NCI-H187 (cell line): ENCODE results near the gene CORO2B.

Experiments
- DNase-seq, 2 experiments: peaks; one replicate each; lab custom pipeline; 2025; lab: John Stamatoyannopoulos, UW

The CORO2B gene

DNA sequence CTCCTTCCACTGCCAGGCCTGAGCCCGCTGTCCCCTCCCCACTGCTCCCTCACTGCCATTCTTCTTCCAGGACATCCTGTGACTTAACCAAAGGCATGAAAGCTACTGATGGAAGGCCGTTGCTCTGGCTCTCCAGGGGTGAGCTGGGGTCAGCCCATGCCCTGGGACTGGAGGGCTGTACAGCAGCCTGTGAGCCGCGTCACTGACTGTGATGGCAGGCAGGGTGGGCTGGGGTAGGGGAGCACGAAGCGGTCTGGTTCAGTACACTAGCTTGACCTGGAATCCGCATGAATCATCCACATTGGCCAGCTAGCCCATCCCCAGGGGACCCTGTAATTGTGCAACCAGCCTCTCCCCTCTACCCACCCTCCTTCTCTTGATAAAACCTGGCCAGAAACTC is 30.8 kb downstream of the CORO2B start:
- DNase-seq: no peak

DNA sequence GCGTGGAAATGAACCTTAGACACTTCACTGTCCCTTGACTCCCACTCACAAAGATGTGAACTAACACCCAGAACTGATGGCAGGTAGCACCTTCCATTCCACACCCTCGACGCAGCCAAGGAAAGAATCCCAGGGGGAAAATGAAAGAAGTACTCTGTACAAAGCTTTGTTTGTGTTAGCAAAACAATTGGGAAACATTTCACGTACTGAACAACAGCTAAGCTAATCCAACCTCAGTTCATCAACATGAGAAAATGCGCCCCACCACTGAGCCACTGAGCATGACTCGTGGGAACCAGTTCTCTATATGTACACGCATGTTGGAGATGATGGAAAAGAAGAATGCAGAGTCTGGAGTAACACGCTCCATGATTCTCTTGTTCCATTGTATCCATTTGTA is 32.0 kb downstream of the CORO2B start:
- DNase-seq: no peak

DNA sequence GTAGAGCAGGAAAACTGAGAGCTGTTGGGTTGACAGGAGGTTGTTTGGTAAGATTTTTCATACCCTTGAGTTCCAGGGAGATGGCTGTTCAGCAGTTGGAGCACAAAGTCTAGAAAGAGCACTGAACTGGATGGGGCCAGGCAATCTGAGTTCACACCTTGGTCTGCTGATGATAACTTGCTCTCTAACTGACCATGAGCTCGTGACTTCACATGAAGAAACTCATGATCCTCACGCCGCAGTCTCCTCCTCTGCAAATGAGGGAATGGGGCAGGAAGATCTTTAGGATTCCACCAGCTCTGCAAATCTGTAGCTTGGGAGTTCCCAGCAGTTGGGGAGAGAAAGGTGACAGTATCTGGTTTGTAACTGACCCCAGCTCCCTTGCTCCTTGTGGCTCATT is 33.7 kb downstream of the CORO2B start:
- DNase-seq: no peak

DNA sequence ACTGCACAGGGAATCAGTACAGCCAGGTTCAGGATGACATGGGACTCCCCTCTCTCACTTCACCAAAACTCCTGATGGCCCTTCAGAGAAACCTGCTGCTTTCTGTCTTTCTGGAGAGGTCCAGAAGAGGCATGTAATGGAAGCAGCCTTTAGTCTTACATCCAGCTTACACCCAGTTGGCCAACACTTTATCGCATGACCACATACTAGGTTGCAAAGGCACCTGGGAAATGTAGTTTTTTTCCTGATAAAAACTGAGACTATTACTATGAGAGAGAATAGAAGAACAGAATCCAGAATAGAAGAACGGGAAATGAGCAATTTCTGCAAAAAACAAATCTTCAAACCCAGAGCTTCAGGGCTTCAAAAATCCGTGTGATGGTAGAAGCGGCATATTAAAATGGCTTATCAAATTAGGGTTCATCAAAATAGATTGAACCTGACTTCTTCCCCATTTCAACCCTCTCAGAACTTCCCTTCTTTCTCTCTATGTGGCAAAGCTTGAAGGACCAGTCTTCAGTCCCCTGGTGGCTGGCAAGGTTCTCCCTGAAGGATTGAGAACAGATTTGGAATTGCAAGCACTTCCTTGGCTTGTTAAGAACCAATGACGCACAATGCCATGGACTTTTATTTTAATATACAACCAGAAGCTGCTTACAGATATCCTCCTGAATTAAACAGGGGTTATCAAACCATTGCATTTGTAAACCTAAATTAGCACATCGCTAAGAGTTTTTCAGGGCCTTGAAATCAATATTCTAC is 34.4 kb downstream of the CORO2B start:
- DNase-seq: no peak

GRCh38 chr15:68614286-68615035 is 35.7 kb downstream of the CORO2B start:
- DNase-seq: no peak

GRCh38 chr15:68615301-68615700 is 36.5 kb downstream of the CORO2B start:
- DNase-seq: no peak

- DNase-seq: no peak
These were observed 37.0 kb downstream of the CORO2B start for GRCh38 chr15:68615811-68616210.

DNA sequence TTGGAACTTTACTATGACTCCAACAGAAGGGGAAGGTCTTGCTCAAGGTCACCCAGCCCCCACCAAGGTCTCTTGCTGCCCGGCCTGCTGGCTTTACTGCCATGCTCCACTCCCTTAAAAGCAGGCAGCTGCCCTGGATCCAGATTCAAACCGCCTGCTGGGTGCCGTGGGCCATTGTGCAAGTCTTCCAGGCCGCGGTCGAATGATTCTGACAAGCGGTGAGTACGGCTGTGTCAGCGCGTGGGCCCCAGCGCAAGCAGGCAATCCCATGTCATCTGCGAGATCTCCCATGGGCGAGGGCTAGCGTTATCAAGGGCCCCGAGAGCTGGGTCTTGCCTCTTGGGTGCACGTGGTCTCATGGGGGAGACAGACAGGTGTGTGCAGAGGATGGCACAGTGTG is 37.6 kb downstream of the CORO2B start:
- no peak for DNase-seq

DNA sequence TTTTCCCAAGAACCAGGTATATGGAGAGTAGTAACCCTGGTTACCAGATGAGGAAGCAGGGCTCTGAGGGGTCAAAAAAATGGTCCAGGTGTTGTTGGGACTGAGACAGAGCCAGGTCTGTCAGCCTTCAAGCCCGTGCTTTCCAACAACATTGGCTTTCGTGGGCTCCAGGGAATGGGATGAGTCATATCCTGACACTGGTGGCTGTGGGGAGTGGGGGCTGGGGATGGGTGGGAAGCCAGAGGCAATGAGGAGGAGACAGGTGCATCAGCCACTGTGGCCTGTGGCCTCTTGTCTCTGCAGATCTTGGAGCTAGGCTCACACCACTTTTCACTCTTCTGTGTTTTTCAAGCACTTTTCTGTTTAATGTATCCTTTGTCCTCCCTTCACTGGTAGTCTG is 38.2 kb downstream of the CORO2B start:
- DNase-seq: no peak

- DNase-seq: no peak
These were observed 39.0 kb downstream of the CORO2B start for GRCh38 chr15:68617777-68618176.

GRCh38 chr15:68618394-68618793 is 39.6 kb downstream of the CORO2B start:
- no peak for DNase-seq

DNA sequence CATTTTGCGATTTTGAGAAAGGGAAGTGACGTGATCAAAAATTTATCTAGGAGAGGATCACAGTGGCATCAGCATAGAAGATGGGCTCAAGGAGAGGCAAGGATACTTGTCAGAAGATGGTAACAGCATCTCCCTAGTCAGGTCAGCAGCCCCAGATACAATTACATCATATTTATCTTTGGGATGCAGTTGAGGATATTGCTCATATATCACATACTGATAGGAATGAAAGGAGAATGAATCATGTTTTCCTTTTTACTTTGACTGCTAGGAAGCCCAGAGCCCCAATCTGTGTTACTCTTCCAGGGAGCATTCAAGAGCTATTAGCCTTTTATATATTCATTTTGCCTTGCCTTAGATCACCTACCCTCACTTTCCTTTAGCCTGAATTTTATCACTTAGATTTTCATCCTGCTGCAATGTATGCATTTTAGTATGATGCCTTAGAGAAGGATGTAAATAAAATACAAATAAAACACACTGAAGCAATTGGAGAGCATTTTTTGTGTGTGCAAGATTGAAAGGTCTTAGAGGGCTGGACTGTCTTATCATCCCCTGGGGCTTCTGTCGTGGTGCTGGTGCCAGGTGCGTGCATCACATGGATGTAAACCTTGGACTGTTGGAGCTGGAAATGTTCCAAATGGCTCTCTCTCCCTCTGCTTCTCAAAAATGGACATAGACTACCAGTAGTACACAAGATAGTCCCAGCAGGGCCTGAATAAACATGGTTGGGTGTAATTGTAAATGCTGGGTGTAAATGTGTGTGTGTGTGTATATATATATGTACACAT is 40.3 kb downstream of the CORO2B start:
- DNase-seq: peak in 1 of 2 experiments; percentile 18

- DNase-seq: peak; percentile 56 to 62
These were observed 42.1 kb downstream of the CORO2B start for GRCh38 chr15:68620721-68621527.

DNA sequence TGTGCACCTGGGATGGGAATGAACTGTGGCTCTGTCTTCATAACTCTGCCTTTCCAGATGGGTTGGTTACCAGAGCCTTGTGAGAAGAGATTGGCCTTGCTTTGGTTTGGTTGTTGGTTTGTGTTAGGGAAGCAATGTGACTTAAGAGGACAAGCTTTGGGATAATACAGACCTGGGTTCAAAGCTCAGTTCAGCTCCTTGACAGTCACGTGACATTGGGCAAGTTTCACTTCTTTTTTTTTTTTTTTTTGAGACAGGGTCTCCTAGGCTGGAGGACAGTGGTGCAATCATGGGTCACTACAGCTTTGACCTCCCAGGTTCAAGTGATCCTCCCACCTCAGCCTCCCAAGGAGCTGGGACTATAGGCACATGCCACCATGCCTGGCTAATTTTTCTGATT is 42.7 kb downstream of the CORO2B start:
- DNase-seq: no peak

DNA sequence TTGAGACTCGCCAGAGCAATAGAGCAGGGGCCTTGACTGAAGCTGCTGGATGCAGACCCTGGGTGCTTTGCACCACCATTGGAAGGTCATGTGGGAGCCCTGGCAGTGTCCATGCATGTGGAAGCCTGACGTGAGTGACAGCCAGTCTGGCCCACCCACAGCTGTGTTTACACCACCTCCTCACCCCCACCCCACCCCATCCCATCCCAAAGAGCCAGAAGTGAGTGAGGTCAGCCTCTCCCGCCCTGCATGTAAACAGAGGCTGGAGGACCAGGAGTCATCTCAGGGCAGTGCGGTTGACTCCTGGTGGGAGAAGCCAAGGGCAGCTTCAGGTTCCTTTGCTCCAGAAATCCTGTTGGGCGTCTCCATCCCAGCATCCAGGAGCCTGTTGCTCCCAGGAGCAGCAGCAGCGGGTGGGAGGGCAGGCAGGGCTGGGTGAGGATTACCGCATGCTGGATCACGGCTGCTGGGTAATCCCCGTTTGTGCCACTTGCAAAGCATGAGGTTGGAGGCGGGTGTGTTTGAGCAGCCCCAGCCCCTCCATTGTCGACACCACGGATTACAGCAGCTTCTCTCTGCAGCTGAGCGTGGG is 44.6 kb downstream of the CORO2B start:
- DNase-seq: no peak

GRCh38 chr15:68625853-68626252 is 47.1 kb downstream of the CORO2B start:
- no peak for DNase-seq

- no peak for DNase-seq
These were observed 47.5 kb downstream of the CORO2B start for GRCh38 chr15:68626283-68626682.

DNA sequence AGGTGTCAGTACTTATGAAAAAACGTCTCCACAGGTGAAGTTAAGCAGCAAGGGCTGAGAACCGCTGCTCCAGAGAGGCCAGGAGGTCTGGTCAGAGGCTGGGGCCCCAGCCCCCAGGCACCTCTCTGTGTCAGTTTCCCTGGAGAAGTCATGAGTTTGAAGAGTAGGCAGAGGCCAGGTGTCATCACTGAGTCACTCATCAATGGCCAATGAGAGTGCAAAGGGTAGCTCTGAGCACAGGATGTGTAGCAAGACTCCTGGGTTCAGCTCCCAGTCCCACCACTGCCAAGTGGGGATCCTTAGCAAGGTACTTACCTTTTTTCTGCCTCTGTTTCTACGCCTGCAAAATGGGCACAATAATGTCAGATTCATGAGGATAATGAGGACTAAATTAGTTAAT is 47.9 kb downstream of the CORO2B start:
- DNase-seq: no peak

DNA sequence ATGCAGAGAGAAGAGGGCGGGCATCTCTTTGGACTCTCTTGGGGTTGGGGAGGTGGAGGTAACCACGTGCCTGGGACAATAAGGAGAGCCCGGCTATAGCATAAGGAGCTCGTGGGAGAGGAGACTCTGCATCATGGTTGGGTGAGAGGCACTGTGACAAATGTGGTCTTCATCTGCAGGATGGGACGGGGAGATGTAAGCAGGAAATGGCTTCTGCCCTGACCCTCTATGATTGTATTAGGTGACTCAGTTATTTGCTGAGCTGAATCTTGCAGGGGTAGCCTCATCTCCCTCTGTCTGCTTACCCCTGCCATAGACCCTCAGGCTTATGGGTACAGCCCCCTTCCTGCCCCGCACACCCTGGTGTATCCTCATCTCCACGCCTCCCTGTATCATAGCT is 48.7 kb downstream of the CORO2B start:
- no peak for DNase-seq

- DNase-seq: no peak
These were observed 49.2 kb downstream of the CORO2B start for GRCh38 chr15:68627995-68628394.

DNA sequence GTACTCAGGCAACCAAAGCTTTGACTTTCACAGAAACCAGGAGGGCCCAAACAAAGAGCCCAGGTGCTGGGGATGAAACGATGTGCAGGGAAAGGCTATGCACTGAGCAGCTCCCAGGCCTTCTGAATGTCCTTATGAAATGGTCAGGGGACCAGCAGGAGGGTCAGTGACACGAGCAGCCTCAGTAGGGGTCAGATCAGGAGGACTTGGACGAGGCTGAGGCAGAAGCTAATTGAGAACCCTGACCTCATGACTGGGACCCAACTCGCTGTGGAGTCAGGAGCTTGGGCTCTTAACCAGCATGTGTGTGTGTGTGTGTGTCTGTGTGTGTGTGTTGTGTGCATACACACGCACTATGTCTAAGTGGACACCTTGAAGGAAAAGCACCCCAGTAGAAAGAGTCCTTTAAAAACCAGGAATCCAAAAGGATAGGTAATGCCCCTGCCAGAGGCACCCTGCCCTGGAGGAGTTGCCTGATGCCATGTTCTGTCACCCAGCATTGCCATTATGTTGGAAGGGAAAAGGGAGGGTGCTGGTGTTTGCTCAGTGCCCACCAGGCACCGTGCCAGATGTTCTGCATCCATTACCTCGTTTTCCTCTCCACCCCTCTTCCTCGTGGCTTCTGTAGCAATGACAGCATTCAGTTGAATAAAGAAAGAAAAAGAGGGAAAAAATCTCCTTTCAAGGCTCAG is 50.9 kb downstream of the CORO2B start:
- no peak for DNase-seq
